T47D (cell line): ENCODE data around the gene CNKSR2.
"Not testable (repeated sequence)": the region's sequence is repeated elsewhere in the genome, so short reads cannot be mapped to it uniquely, and the experiment has no call there.

ENCODE experiments used
- DNase-seq, 2 experiments: peaks; one replicate each; pipeline versions ENCODE4 v3.0.0 to v3.0.0-alpha.2; 2011 to 2012; ENCODE audit warnings: low read depth in 1 of 2, low spot score in 1 of 2
- JUND ChIP-seq: IDR thresholded peaks from 2 replicates; pipeline ENCODE4 v1.6.1; 2012; ENCODE audit warnings: low read depth
- in situ Hi-C: cut with HindIII; loops from 2 replicates; pipeline ENCODE4 v1.10.0; 2016; ENCODE audit warnings: low sequenced_read_pairs, low pct_unique_long_range_greater_than_20kb

CNKSR2 gene

DNA sequence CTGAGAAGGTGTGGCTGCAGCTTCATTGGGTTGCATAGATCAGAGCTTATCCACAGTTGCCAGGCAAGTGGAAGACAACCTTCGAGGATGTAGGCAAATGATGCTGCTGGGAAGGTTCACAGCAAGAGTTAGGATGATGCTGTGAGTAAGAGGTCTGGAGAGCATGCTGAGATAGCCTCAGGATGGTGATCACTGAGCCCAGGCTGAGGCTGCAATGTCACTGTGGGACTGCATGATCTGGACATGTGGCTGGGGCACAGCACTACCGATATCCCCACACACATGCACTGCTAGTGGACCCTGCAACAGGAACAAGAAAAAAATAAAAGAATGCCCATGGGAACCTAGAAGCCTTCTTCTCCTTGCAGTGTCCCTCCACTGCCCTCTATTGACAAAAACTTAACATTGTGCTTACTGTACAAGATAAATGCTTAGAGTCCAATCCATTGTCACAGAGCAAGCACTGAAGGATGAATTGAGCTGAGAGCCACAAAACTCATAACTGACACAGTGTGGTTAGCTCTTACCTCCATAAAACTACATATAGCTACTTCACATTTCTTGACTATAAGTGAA is 105.6 kb downstream of the CNKSR2 start:
- in situ Hi-C loops: no loop called here
- DNase-seq: peak; percentile 4 to 69
- no peak for TF ChIP-seq JUND

- in situ Hi-C loops: no loop called here
- DNase-seq: no peak
- TF ChIP-seq JUND: no peak
Observed at GRCh38 chrX:21481761-21482160, 107.5 kb downstream of the CNKSR2 start.

DNA sequence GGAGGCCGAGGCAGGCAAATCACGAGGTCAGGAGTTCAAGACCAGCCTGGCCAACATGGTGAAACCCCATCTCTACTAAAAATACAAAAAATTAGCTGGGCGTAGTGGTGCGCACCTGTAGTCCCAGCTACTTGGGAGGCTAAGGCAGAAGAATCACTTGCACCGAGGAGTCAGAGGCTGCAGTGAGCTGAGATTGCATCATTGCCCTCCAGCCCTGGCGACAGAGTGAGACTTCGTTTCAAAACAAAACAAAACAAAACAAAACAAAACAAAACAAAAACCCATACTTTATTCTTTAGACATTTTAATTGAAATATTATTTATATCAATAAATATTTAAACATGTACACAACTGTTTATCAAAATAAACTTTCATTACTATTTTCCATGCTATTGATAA is 109.8 kb downstream of the CNKSR2 start:
- in situ Hi-C loops, DNase-seq: not testable (repeated sequence)

- TF ChIP-seq JUND: no peak
- peak in 1 of 2 experiments; percentile 52 for DNase-seq
- in situ Hi-C loops: no loop called here
Observed at GRCh38 chrX:21487832-21488231, 113.6 kb downstream of the CNKSR2 start.

DNA sequence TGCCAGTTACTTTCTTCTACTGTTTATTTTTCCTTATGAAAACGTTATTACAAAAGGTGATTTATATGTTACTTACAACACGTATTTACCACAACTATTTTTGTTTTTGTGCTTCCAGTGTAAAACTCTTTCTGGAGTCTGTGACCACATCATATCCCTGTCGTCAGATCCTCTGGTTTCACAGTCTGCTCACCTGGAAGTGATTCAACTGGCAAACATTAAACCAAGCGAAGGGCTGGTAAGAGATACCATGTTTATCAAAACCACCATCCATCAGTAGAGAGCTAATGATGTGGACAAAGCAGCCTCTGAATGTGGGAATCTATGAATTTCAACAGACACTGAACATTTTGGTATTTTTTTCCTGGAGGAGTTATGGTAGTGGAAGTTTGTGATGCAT is 116.1 kb downstream of the CNKSR2 start:
- no peak for TF ChIP-seq JUND
- in situ Hi-C loops: no loop called here

DNA sequence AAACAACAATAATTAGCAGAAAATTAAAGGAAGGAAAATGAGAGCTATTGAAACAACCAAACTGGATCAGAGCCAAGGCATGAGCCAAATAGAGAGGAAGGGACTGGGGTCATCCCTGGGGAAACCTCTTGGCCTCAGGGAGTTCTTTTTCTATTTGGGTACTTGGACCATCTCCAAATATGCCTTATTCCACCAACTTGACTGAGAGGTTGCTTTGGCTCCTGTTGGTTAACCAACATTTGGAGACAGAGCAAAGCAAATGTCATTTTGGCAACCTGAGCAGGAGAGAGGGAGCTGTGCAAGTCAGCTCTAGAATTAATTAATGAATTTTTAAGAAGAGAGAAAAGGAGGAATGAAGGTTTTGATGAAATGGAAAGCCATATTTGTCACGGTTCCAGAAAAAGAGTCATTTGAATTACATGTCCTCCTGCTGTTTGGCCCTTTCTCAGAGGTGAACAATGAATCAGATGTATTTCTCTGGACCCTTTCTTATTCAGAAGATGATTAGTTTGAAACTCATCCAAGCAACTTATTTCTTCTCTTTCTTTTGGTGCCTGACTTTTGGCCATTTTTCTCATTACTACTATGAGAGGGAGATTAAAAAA is 119.1 kb downstream of the CNKSR2 start:
- TF ChIP-seq JUND: no peak
- peak in 1 of 2 experiments; percentile 5 for DNase-seq
- in situ Hi-C loops: no loop called here

More for the DNA sequence above, 116.1 kb downstream of the CNKSR2 start:
- DNase-seq: no peak

- DNase-seq: no peak
- in situ Hi-C loops: no loop called here
- no peak for TF ChIP-seq JUND
Observed at GRCh38 chrX:21503593-21503992, 129.4 kb downstream of the CNKSR2 start.

DNA sequence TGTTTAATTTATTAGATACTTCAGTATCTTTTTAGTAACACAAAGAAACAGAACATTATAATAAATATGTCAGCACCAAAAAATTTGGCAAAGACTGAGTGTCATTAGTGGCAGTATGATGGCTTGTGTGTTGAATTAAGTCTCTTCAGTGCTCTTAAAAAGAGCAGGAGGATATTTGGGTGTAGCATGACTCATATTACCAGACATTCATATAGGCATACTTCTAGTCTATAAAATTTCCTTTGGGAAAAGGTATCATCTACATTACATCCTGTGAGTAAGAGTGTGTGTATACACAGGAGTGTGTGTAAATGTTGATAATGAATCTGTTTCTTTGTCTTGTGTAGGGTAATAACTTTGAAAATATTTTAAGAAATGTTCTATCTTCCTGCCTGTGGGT is 135.7 kb downstream of the CNKSR2 start:
- in situ Hi-C loops: no loop called here
- DNase-seq: no peak
- TF ChIP-seq JUND: no peak

GRCh38 chrX:21524008-21524407 is 149.8 kb downstream of the CNKSR2 start:
- in situ Hi-C loops: no loop called here
- no peak for DNase-seq
- no peak for TF ChIP-seq JUND

- TF ChIP-seq JUND: no peak
- in situ Hi-C loops: no loop called here
- DNase-seq: no peak
Observed at GRCh38 chrX:21528076-21528475, 153.9 kb downstream of the CNKSR2 start.

DNA sequence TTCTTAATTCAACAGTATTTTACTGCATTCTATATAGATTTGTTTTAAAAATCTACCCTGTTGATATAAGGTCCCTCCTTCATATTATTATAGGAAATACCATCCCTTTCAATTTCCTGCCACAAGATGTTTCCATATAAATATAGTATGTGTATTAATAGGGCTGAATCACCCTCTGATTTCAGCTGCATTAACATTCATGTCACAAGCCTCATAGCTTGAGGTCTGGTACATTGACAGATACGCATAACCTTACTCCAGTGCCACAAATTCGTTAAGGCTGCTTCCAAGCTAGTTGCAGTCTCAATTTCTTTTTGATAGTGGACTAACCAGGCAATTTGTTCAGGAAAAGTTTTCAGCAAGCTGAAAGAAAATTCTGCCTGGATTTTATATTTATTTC is 155.6 kb downstream of the CNKSR2 start:
- in situ Hi-C loops: no loop called here
- no peak for TF ChIP-seq JUND
- DNase-seq: no peak

DNA sequence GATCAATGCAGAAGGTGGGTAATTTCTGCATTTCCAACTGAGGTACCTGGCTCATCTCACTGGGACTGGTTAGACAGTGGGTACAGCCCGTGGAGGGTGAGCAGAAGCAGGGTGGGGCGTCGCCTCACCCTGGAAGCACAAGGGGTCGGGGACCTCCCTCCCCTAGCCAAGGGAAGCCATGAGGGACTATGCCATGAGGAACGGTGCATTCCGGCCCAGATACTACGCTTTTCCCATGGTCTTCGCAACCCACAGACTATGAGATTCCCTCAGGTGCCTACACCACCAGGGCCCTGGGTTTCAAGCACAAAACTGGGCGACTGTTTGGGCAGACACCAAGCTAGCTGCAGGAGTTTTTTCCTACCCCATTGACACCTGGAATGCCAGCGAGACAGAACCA is 170.4 kb downstream of the CNKSR2 start:
- DNase-seq, in situ Hi-C loops: not testable (repeated sequence)

- no peak for TF ChIP-seq JUND
- no peak for DNase-seq
- in situ Hi-C loops: no loop called here
Observed at GRCh38 chrX:21559417-21559816, 185.2 kb downstream of the CNKSR2 start.

DNA sequence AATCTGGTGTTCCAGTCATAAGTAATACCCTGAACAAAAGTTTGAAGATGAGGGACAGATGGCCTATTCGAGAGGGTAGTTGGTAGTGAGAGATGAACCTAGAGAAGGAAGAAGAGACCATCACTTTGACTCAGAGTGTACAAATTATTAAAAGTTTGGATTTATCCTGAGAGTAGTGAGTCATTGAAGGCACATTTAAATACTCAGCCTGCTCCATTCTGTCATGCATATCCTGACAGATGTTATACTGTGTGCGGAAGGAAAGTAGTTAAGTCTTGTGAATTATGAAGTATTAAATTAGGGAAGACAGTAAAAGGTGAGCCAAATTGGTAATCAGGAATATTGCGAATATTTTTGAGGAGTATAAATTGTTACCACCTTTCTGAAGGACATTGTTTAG is 190.8 kb downstream of the CNKSR2 start:
- DNase-seq: no peak
- in situ Hi-C loops: no loop called here
- TF ChIP-seq JUND: no peak
